ENCODE results near the gene TRNP1.

Gene TRNP1

GRCh38 chr1:27003745-27004470 is 10.4 kb downstream of the TRNP1 start:
- no peak for DNase-seq

- no peak for DNase-seq
Observed at GRCh38 chr1:27004471-27005165, 11.1 kb downstream of the TRNP1 start.

DNA sequence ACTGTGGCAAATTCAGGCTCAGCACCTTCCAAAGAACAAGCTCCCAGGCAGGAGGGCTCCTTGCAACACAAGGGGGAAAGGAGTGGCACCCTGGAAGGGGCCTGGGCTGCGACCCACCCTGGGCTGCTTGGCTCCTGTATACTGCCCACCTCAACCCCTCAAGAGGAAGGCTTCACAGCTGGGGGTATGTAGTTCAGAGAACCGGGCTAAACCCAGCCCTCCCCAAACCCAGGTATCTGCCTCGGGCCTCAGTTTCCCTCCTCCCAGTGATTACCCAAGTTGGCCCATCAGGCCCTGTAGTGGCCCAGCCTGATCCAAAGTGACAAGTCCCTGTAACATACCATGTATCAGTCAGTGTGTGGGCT is 11.7 kb downstream of the TRNP1 start:
- no peak for DNase-seq

DNA sequence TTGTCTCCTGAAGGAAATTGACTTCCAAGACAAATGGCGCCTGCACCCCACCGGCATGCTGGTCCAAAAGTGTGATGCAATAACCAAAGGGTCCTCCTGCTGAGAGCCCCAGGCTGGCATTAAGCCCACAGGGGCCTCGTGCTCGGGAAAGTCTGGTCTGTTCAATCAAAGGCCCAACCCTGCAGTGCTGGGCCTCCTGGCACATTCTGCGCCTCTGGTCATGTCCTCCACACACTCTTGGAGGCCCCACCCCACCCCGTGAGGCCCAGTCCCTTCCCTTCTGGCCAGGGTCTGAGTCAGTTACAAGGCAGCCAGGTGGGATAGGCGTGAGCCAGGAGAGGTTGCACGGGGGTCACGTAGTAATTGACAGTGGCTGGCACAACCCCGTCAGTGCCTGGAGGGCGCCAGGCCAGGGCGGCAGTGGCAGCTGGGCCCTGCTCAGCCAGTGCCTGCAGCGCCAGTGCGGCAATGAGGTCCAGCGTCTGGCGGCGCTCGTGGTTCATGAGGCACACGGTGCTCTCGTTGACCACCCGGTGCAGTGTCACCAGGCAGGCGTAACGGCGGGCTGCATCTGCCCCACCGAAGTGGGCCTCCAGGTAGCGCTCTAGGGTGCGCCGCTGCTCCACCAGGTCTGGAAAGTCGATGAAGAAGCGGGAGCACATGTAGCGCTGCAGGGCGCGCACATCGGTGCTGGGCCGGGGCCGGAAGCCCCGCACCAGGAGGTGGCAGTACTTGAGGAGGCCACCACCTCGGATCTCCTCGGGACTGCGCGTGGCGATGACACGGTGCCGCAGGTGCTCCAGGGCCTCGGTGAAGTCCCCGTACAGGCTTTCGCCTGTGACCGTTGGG is 12.4 kb downstream of the TRNP1 start:
- no peak for DNase-seq

DNA sequence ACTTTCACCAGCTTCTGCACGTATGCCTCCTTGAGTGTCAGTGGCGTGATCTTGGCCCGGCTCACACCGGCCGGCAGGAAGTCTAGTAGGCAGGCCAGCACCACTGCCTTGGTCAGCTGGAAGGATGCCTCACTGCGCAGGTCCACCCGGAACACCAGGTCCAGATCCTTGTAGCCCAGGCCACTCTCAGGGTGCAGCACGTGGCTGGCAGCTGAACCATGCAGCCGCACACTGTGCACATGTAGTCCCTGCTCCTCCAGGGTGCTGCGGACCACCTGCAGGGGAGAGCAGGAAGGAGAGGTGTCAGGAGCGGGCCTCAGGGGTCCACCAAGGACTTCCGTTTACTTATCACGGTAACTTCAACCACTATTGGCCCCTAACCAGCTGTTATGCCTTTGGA is 13.2 kb downstream of the TRNP1 start:
- no peak for DNase-seq

- DNase-seq: no peak
Observed at GRCh38 chr1:27007909-27008582, 14.6 kb downstream of the TRNP1 start.

DNA sequence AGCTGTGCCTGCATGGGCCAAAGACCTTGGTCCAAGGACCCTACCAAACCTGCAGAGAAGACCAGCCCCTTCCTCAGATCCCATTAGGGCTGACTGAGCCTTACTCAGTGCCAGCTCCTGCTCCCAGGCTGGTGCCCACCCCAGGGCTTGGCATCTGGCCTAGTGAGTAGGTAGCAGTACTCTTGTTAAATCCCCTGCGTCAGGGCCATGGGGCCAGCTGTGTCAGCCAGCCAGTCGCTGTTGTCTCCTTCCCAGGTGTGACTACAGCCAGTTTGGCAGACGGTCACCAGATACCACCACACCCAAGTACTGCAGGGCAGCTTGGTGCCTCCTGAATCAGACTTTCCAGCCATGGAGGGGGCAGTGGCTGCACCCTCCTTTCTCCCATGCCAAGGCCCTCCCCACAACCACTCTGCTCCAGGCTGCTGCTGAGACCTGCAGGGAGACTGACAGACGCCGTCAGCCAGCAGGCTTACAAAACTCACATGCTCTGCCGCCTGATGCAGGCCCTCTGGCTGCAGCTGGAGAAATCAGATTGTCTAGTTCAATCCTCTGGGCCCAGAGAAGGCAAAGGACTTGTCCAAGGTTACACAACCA is 16.2 kb downstream of the TRNP1 start:
- no peak for DNase-seq

- no peak for DNase-seq
Observed at GRCh38 chr1:27010226-27010994, 16.9 kb downstream of the TRNP1 start.

DNA sequence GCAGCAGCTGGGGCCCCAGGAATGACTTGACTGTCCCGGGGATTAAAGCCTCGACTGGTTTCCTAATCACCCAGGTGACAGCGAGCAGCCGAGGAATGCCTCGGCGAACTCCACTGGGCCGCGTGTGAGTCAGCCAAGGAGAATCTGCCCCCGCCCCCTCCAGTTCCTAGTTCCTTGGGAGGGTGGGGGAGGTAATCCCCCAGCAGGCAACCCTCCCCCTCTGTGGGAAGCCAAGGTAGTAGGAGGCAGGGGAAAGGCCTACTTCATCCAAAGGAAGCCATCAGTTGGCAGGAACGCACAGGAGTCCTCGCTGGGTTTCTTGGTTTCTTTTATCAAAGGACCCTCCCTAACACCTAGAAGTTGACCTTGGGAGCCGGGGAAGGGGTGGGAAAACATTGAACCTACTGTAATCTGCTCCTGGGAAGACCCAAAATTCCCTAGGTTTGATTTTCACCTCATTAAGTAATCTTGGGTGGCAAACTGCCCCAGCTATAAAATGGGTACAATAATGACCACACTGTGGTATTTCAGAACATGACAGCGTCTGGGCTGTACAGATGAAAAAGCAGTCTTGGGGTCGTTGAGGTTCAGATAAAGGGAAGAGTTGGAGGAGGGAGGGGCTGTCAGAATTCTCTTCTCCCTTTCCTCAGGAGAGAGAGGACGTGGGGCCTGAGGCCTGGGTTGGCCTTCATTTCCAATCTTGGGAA is 17.7 kb downstream of the TRNP1 start:
- DNase-seq: no peak

- no peak for DNase-seq
Observed at GRCh38 chr1:27011976-27012563, 18.6 kb downstream of the TRNP1 start.

DNA sequence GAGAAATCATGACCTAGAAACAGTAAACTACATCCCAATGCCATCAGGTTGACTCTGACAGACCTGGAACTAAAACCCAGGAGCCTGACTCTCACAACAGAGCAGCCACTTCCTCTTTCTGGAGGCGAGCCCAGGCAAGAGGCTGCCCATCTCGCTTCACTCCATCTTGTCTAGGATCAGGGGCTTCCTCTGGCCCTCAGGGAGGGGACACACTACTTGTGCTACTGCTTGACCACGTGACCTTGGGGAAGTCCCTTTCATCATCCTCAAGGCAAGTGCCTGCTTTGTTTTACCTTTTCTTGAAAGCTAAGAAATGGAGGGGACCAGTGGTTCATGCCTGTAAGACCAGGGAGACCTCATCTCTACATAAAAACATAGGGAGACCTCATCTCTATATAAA is 21.8 kb downstream of the TRNP1 start:
- DNase-seq: no peak

DNA sequence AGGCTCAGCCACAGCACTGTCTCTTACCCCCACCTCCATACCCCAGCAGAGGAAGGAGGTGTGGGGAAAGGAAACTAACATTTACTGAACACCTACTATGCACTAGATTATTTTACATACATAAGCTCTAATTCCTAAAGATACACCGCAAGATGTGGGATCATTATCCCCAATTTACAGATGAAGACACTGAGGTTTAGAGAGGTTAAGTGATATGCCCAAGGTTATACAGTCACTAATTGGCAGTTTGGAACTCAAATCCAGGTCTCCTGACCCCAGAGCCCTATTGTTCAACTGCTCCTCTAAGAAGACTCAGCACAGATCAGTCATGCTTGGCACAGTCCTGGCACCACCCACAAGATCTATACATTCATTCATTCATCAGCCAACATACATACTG is 22.9 kb downstream of the TRNP1 start:
- DNase-seq: no peak

- no peak for DNase-seq
Observed at GRCh38 chr1:27017207-27017606, 23.7 kb downstream of the TRNP1 start.

- DNase-seq: no peak
Observed at GRCh38 chr1:27018316-27018715, 24.8 kb downstream of the TRNP1 start.

DNA sequence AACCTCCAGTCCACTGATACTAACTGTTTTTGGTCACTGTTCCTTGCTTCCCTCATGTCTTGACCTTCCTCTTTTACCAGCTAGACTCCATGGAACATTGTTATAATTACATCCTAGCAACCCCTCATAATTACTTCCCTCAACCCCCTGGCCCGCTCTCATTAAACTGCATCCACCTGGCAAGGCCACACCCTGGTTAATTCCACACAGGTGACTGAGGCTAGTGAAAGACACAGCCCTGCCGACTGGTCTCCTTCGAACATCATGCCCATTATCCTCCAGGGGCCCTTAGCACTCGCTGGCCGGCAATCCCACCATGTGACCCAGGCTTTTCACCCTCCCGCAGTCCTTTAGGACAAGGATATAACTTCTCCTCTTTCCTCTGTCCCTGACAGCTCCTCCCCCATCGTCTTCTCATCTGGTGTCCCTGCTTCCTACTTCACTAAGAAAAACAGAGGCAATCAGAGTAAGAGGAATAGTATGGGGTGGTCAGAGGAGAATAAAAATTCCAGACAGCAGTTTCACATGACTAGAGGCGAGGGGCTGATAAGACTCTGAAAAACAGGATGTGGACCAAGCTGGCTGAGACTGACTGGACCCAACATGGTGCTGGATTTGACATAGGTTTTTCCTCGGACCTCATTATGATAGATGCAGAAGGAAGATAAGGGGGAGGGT is 28.0 kb downstream of the TRNP1 start:
- no peak for DNase-seq

DNA sequence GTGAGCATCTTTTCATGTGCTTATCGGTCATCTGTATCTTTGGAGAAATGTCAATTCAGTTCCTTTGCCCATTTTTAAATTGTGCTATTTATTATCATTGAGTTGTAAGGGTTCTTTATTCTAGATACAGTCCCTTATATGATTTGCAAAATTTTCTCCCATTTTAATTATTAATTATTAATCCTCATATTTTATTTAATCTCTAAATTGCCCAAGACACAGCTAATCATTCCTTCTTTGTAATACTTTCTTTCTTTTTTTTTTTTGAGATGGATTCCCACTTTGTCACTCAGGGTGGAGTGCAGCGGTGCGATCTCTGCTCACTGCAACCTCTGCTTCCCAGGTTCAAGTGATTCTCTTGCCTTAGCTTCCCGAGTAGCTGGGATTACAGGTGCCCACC is 32.2 kb downstream of the TRNP1 start:
- no peak for DNase-seq

GRCh38 chr1:27026621-27027574 is 33.4 kb downstream of the TRNP1 start:
- DNase-seq: no peak

DNA sequence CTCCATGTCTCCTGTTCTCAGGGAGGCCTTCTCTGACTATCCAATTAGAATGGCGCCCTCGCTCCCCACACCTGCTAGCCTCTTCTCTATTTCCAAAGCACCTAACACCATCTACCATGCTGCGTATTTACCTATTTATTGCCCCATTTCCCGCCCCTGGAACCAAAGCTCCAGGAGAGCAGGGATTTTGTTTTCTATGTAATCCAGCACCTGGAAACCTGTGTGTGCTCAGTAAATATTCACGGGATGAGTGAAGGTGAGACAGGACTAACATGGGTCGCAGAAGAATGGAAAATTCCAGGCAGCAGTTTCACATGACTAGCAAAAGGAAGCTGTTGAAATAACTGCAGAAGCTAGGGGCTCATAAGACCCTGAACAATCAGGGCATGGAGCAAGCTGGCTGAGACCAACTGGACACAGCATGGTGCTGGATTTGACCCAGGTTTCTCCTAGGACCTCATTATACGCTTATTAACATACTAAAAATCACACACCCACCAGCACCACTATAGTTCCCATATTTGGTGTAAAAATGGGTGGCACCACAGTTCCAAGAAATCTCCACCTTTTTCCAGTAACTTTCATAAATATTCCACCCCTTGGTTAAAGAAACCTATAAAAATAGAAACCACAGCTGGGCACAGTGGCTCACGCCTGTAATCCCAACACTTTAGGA is 34.2 kb downstream of the TRNP1 start:
- DNase-seq: no peak
